LHCN-M2 (cell line): ENCODE measurements around the gene FCER1G. TPM values are rescaled to one million over a fixed set of nuclear protein-coding genes. Genes with fewer than 3 reads are reported as not detected.

Source experiments
- DNase-seq: peaks from one replicate; pipeline ENCODE4 v3.0.0-alpha.2; 2012; ENCODE audit warnings: low read depth
- total RNA-seq: library from RNA; depleted of rRNA; stranded (reverse); fragments of >200 nt; gene quantifications from 2 replicates; pipeline ENCODE4 v1.2.3, GENCODE V29; 2014; rRNA removed

FCER1G gene
- total RNA-seq, 1 experiment from 2014 or later, result 0.86 TPM

DNA sequence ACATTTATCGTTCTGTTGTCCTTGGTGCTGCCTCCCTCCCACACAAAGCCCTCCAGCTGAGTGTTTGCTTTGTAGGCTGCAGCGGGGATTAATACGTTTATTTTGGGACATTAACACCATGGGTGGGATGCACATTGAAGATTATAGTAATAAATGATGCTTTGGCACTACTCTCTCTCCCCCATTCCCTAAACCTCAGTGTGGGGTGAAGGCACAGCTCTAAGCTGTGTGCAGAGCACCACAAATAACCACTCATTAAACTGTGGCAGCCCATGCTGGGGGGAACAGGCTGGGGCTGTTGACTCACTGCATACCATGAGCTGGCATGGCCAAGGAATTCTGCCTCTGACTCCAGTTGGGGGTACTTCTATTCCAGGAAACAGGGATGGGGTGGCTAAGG, 51.1 kb downstream of the FCER1G start:
- peak; percentile 28 for DNase-seq

GRCh38 chr1:161266836-161267235, 51.7 kb downstream of the FCER1G start:
- DNase-seq, result no peak

- no peak for DNase-seq
Measured at GRCh38 chr1:161267321-161267720, 52.2 kb downstream of the FCER1G start.

Other genes with a start within 250 kb of the FCER1G start
- gene F11R, start 194.1 kb upstream of the FCER1G start, total RNA-seq, result 1.4 and 2.6 TPM in 2 replicates
- gene TSTD1, start 176.3 kb upstream of the FCER1G start, total RNA-seq, result 14.7 and 27.3 TPM in 2 replicates
- 76.0 and 83.2 TPM in 2 replicates for gene USF1, start 169.3 kb upstream of the FCER1G start, total RNA-seq
- gene ARHGAP30, start 145.4 kb upstream of the FCER1G start, total RNA-seq, result not detected in 2 replicates
- gene NECTIN4, start 125.7 kb upstream of the FCER1G start, total RNA-seq, result 0.26 TPM in 1 of 2 replicates, not detected in the other
- gene KLHDC9, start 116.9 kb upstream of the FCER1G start, total RNA-seq, result 0.29 and 0.71 TPM in 2 replicates
- 58.6 and 87.5 TPM in 2 replicates for gene PFDN2, start 97.3 kb upstream of the FCER1G start, total RNA-seq
- gene NIT1, start 97.2 kb upstream of the FCER1G start, total RNA-seq, result 25.6 and 28.4 TPM in 2 replicates
- 27.7 and 29.6 TPM in 2 replicates for gene DEDD, start 82.6 kb upstream of the FCER1G start, total RNA-seq
- 50.0 and 90.6 TPM in 2 replicates for gene UFC1, start 61.3 kb upstream of the FCER1G start, total RNA-seq
- gene USP21, start 55.8 kb upstream of the FCER1G start, total RNA-seq, result 9.1 and 15.3 TPM in 2 replicates
- 15.3 and 17.8 TPM in 2 replicates for gene PPOX, start 48.9 kb upstream of the FCER1G start, total RNA-seq
- gene B4GALT3, start 37.8 kb upstream of the FCER1G start, total RNA-seq, result 40.4 and 42.6 TPM in 2 replicates
- 5.0 and 5.4 TPM in 2 replicates for gene ADAMTS4, start 16.2 kb upstream of the FCER1G start, total RNA-seq
- gene NDUFS2, start 12.9 kb upstream of the FCER1G start, total RNA-seq, result 115 and 133 TPM in 2 replicates
- gene APOA2, start 8.3 kb downstream of the FCER1G start, total RNA-seq, result not detected in 2 replicates
- 9.8 and 12.6 TPM in 2 replicates for gene TOMM40L, start 10.8 kb downstream of the FCER1G start, total RNA-seq
- gene NR1I3, start 22.9 kb downstream of the FCER1G start, total RNA-seq, result not detected in 2 replicates
- gene PCP4L1, start 43.5 kb downstream of the FCER1G start, total RNA-seq, result 0.17 TPM in 1 of 2 replicates, not detected in the other
- 10.7 TPM in 2 replicates for gene MPZ, start 94.7 kb downstream of the FCER1G start, total RNA-seq
- gene SDHC, start 99.1 kb downstream of the FCER1G start, total RNA-seq, result 32.8 and 34.1 TPM in 2 replicates
- not detected in 2 replicates for gene CFAP126, start 152.6 kb downstream of the FCER1G start, total RNA-seq